ENCODE results near the gene DGKB.
"Not testable (repeated sequence)": the region's sequence is repeated elsewhere in the genome, so short reads cannot be mapped to it uniquely, and the experiment has no call there.

DGKB gene

DNA sequence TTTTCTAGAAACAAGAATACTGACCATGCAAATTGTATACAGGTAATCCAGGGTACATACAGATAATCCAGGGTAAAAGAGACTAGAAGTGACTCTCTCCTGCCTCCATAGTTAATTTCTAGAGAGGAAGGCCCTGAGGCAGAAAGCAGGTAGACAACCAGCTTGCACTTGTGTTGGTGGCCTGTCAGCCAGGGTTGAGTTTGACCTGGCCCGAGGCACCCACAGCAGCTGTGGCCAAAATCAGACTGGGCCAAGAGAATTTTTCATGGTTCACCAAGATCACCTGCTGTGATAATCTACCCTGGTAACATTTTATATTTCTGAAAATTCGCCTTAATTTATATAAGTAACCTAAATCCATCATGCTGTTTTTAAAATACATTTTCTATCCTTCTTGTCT, 526.6 kb downstream of the DGKB start:
- DNase-seq, result no peak

DNA sequence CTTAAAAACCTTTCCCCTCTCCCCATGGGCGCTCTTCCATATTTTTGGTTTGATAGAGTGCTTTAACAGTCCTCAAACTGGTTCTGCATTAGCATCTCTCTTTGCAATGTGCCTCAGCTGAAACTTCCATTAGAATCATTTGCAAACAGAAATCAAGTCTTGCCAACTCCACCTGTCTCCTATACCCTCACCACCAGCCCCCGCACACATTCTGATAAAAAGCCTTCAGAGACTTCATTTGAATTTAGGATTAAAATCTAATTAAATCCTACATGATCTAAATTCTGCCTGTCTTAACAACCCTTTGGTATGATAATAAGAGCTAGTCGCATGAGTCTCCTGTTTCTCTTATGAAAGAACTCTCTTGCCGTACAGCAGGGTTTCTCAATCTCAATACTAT, 528.2 kb downstream of the DGKB start:
- no peak for DNase-seq

DNA sequence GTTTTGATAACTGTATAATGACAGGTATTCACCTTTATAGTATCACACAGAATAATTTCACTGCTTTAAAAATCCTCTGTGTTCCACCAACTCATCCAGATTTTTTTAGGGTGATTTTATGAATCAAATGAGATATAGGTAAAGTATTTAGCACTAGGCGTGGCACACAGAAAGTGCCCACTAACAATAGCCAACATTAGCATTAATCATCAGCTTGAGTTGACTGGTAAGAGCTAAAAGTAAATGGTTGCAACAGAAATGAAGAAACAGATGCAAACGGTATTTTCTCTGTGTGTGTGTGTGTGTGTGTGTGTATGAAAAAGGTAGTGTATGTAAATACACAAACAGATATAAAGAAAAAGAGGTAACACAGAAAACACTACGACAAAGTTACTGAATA, 534.3 kb downstream of the DGKB start:
- no peak for DNase-seq

DNA sequence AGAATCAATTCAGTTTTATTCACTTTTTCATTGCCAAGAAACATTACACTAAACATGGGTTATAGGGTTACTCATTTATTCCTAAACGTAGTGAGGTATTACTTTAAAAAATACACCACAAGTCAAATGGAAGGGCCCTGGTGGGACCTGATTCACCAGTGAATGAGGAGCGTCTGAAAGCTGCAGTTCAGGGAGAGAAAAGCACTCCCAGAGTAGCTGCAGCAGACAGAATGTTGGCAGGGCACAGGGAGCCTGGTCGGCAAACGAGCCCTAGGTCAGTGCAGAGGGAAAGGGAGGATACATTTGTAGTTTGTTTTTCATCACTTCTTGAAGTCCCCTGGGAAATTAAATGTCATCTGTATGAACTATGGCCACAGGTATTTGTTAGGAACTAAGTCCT, 551.4 kb downstream of the DGKB start:
- DNase-seq, result no peak

- no peak for DNase-seq
Observed at GRCh38 chr7:14341200-14341775, 561.3 kb downstream of the DGKB start.

DNA sequence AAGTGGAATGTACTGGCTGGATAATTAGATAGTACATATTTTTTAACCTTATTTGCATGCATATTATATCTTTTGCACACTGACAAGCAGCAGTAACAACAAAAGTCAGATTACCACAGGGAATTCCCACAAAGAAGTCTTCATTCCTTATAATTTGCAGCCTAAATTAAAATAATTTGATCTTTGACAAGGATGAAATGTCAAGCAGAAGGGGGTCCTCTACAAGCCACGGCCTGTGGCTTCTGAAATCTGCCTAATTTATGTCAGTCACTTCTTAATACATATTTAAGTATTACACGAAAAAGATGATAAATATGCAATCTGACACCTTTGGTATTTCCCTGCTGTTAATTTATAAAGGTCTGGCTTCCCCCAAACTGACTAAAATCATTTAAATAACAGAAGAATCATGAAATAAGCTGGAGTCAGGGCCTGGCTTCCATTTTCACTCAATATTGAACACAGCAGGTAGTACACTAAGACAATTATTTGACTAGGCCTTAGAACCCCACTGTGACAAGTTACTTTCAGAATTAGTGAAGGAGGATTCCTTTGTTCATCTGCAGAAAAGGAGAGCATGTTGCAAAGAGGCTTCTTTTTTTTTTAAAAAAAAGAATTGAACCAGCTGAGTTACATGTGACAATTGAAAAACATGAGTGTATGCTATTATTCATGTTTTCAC, 562.0 kb downstream of the DGKB start:
- DNase-seq, result no peak

- no peak for DNase-seq
Observed at GRCh38 chr7:14339861-14340260, 562.7 kb downstream of the DGKB start.

GRCh38 chr7:14336256-14336655, 566.3 kb downstream of the DGKB start:
- no peak for DNase-seq

- no peak for DNase-seq
Observed at GRCh38 chr7:14332155-14332554, 570.4 kb downstream of the DGKB start.

- DNase-seq, result no peak
Observed at GRCh38 chr7:14324767-14325166, 577.8 kb downstream of the DGKB start.

DNA sequence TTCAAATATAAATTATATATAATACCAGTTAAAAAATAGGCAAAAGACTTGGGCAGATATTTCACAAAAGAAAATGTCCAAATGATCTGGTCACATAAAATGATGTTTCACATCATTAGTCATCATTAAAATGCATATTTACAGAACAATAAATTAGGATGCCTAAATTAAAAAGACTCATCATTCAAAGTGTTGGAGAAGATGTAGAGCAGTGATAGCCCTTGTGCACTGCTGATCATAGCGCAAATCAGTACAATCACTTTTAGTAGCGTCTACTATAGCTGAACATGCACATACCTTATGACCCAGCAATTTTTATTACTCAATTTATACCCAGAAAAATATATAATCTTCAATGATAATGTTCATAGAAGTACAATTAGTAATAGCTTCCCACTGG, 579.8 kb downstream of the DGKB start:
- no peak for DNase-seq

DNA sequence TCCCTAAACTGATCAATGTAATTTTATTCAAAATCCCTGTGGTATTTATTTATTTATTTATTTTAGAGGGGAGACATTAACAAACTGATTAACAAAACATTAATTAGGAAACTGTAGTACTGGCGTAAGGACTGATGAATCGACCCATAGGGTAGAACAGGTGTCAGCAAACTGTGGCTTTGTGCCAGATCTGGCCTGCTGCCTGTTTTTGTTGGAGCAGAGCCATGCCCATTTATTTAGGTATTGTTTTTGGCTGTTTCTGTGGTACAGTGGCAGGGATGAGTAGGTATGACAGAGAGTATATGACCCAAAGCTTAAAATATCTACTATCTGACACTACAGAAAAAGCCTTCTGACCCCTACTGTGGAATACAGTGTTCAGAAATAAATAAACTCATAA, 580.6 kb downstream of the DGKB start:
- no peak for DNase-seq

DNA sequence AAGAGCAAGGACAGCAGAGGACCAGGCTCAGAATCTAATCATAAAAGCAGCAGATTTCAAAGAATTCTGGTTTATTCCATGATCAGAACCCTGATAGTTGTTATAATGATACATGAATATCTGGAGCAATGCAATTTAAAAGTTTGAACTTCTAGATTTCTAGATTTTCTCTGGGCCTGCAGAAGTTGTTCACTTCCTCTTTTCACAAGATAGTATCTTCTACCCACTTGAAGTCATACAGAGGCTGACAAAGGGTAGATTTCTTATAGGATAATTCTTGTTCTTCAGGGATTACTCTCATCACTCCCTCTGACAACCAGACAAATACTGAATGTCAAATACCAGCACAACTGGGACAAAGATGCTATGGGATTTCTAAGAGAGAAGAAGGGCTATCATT, 593.1 kb downstream of the DGKB start:
- no peak for DNase-seq

- no peak for DNase-seq
Observed at GRCh38 chr7:14305233-14305866, 597.2 kb downstream of the DGKB start.

DNA sequence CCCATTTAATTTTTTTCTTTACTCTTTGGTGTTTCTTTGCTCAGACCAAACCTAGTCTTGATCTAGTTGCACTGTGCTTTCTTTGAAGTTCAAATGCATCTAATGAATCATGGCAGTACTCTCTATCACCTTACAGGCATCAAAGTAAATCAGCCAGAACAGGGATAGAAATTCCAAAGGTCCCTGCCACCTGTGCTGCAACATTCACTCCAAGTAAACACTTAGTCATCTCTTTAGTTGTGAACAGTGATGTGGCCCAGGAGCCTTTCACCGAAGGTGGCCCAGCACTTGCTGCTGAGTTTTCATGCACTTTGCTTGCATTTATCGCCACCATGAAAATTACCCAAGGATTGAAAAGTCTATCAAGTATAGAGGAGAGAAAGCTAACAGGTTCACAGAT, 599.0 kb downstream of the DGKB start:
- no peak for DNase-seq

- no peak for DNase-seq
Observed at GRCh38 chr7:14294637-14295036, 607.9 kb downstream of the DGKB start.

DNA sequence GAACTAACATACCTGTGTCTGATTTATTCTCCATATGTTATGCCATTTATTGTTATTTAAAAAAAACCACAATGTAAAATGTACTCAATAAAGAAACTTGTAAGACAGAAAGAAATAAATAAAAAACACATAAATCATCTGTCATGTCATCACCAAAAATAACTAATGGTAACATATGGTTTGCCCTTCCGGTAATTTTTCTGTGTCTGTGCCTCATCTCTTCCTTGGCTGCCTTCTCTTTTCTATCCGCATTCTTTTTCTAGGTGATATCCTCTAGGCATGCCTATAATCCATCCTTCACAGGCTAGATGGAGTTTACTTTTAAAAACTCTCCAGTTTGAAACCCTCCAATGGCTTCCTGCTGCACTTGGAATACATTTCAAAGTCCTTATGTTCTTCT, 609.1 kb downstream of the DGKB start:
- DNase-seq, result no peak

DNA sequence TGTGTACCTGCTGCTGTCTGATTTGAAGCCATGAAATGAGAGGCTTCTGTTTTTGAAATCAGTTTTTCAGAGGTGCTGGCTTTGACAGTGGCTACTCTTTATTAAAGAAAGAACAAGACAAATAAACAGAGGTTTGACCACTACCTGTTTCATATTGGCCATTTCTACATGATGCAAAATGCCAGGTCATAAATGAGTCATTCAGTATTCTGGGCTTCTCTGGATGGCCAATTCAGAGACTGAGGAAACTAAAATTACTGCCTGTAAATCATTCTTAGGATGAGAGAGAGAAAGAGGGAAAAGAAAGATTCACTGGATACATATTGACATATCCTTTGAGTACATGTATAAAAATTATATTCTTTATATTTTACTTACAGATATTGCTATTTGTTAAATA, 609.8 kb downstream of the DGKB start:
- DNase-seq, result no peak

GRCh38 chr7:14289957-14290356, 612.6 kb downstream of the DGKB start:
- no peak for DNase-seq

GRCh38 chr7:14288701-14289100, 613.9 kb downstream of the DGKB start:
- DNase-seq, result no peak

GRCh38 chr7:14287398-14287797, 615.2 kb downstream of the DGKB start:
- no peak for DNase-seq

DNA sequence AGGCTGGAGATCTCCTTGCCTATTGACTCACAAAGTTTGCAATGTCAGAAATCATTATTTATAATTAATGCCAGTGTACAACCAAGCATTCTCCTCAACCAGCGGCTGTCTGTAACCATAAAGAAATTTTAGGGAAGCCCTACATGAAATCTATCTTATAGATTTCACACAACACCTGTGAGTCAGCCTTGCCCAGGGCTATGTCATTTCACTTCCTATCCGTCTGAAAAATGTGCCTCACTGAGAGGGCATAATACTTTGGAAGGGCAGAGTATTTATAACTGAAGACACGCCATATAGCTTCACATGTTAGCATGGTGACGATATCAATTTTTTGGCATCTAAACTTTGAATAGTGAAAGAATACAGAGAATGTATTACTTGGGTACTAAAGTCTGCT, 616.5 kb downstream of the DGKB start:
- DNase-seq, result no peak

DNA sequence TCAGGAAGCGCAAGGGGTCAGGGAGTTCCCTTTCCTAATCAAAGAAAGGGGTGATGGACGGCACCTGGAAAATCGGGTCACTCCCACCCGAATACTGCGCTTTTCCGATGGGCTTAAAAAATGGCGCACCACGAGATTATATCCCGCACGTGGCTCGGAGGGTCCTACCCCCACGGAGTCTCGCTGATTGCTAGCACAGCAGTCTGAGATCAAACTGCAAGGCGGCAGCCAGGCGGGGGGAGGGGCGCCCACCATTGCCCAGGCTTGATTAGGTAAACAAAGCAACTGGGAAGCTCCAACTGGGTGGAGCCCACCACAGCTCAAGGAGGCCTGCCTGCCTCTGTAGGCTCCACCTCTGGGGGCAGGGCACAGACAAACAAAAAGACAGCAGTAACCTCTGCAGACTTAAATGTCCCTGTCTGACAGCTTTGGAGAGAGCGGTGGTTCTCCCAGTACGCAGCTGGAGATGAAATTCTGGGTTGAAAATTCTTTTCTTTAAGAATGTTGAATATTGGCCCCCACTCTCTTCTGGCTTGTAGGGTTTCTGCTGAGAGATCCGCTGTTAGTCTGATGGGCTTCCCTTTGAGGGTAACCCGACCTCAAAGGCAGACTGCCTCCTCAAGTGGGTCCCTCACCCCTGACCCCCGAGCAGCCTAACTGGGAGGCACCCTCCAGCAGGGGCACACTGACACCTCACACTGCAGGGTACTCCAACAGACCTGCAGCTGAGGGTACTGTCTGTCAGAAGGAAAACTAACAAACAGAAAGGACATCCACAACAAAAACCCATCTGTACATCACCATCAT, 623.3 kb downstream of the DGKB start:
- DNase-seq, result not testable (repeated sequence)

GRCh38 chr7:14275356-14275755, 627.2 kb downstream of the DGKB start:
- no peak for DNase-seq
